Neural cell (in vitro differentiated cells): ENCODE data around the gene SLC16A12.

ENCODE experiments used
- EZH2 ChIP-seq: fragments of 200-600, 300-800 bp; shearing (Covaris generic), sonication (generic); IDR thresholded peaks from 2 replicates; pipeline ENCODE4 v1.6.1; 2014; ENCODE audit warnings: antibody characterized with exemption, low read length, borderline replicate concordance, mild to moderate bottlenecking; ENCODE audit not compliant: insufficient read depth, poor library complexity, severe bottlenecking
- POLR2AphosphoS5 ChIP-seq: IDR thresholded peaks from 2 replicates; pipeline ENCODE4 v1.6.1; 2012
- TF ChIP-seq, protein P1 (sequence below): fragments of 450-650 bp; IDR thresholded peaks from 2 replicates; pipeline ENCODE4 v1.5.1; 2014; ENCODE audit warnings: antibody characterized with exemption, mild to moderate bottlenecking, moderate library complexity; ENCODE audit not compliant: poor library complexity, severe bottlenecking

DNA sequence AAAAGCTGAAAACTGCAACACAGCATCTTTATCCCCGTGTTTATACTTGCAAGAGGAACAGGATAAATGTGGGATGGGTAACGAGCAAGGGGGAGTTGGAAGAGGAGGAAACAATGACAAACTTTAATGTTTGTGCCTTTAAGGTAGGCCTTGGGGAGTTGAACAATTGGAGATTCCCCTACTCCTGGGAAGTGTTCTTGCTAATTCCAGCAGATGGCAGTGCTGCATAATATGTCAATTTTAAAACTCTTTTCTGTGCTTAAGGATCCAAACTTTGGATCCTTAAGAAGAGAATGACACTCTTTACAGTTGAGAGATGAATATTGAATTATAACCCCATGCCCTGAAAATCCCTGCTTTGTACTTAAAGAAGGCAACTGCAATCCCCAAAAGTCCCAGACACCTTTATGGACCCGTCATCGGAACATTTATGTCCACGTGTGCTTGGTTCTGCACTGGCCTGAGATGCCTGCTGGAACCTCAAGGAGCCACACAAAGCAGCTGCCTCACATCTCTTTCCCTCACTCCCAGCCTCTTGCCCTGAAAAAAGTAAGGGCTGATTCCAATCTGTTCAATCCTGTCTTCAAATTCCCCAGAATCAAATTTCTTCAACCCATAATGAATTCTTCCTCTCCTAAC lies 109.0 kb downstream of the SLC16A12 start:
- no peak for TF ChIP-seq EZH2
- TF ChIP-seq, protein P1, sequence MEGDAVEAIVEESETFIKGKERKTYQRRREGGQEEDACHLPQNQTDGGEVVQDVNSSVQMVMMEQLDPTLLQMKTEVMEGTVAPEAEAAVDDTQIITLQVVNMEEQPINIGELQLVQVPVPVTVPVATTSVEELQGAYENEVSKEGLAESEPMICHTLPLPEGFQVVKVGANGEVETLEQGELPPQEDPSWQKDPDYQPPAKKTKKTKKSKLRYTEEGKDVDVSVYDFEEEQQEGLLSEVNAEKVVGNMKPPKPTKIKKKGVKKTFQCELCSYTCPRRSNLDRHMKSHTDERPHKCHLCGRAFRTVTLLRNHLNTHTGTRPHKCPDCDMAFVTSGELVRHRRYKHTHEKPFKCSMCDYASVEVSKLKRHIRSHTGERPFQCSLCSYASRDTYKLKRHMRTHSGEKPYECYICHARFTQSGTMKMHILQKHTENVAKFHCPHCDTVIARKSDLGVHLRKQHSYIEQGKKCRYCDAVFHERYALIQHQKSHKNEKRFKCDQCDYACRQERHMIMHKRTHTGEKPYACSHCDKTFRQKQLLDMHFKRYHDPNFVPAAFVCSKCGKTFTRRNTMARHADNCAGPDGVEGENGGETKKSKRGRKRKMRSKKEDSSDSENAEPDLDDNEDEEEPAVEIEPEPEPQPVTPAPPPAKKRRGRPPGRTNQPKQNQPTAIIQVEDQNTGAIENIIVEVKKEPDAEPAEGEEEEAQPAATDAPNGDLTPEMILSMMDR, result peak; percentile 89
- no peak for TF ChIP-seq POLR2AphosphoS5
